Measurements from ENCODE around the gene LIMS1. TPM values are rescaled to one million over a fixed set of nuclear protein-coding genes. Genes with fewer than 3 reads are reported as not detected.

LIMS1 gene
- polyA plus RNA-seq, 1 donor (not counting 4 experiments of a cell fraction or from before 2014, with no cell fraction given), result 62.5 TPM

GRCh38 chr2:108604196-108604595 lies 69.9 kb downstream of the LIMS1 start:
- Histone ChIP-seq H3K4me1 (ENCODE audit: control insufficient read depth, extremely low read depth, insufficient read depth, low read length) (peaks cover 11% of the 10 kb centered on the region), H3K9ac (ENCODE audit: control insufficient read depth, extremely low read depth, insufficient read depth, low read length) (no peak overlapping the region), H3K4me2 (ENCODE audit: control insufficient read depth, extremely low read depth, insufficient read depth, low read depth, low read length) (no peak overlapping the region), H3K9me1 (ENCODE audit: control insufficient read depth, extremely low read depth, insufficient read depth, low read length) (peaks cover 3% of the 10 kb centered on the region), H3K27me3 (ENCODE audit: control insufficient read depth, extremely low read depth, insufficient read depth, low read length) (no peaks in the 10 kb centered on the region), H2AFZ (ENCODE audit: control insufficient read depth, low read length) (no peak overlapping the region), H3K36me3 (ENCODE audit: control insufficient read depth in 2 of 2, extremely low read depth in 1 of 2, insufficient read depth in 2 of 2, low read length in 2 of 2) (no peaks in the 10 kb centered on the region), H3K4me3 (ENCODE audit: control insufficient read depth in 2 of 3, extremely low read depth in 1 of 3, insufficient read depth in 2 of 3, low read depth in 1 of 3, low read length in 3 of 3) (no peak overlapping the region), H3K79me2 (ENCODE audit: control insufficient read depth, insufficient read depth, low read length) (peaks cover 69% of the 10 kb centered on the region), H4K20me1 (ENCODE audit: control insufficient read depth, extremely low read depth, insufficient read depth, low read length) (no peaks in the 10 kb centered on the region), H3K9me3 (ENCODE audit: control insufficient read depth, low read depth, low read length) (no peaks in the 10 kb centered on the region), H3K27ac (ENCODE audit: control insufficient read depth, insufficient read depth, low read length) (no peak overlapping the region)
- TF ChIP-seq EZH2 (IDR thresholded peaks at IDR 0.05; ENCODE audit: low read length) (no peak), CTCF (optimal IDR thresholded peaks at IDR 0.05 in 1 of 3, IDR thresholded peaks at IDR 0.05 in 1 of 3, conservative IDR thresholded peaks at IDR 0.05 in 1 of 3; ENCODE audit: extremely low read depth in 1 of 3, insufficient read depth in 2 of 3, low read length in 3 of 3) (no peak)
- no peak for DNase-seq (ENCODE audit: low read depth, low spot score)
- FAIRE-seq, result no peak
- dilution Hi-C loops (cut with MboI; ENCODE audit: extremely low pct_ligation_motif_present, low sequenced_read_pairs), result no loop called here

GRCh38 chr2:108605947-108606346 lies 71.7 kb downstream of the LIMS1 start:
- H3K4me1 ChIP-seq (ENCODE audit: control insufficient read depth, extremely low read depth, insufficient read depth, low read length), result peaks cover 11% of the 10 kb centered on the region
- H3K9me3 ChIP-seq (ENCODE audit: control insufficient read depth, low read depth, low read length), result no peaks in the 10 kb centered on the region
- TF ChIP-seq CTCF (optimal IDR thresholded peaks at IDR 0.05 in 1 of 3, IDR thresholded peaks at IDR 0.05 in 1 of 3, conservative IDR thresholded peaks at IDR 0.05 in 1 of 3; ENCODE audit: extremely low read depth in 1 of 3, insufficient read depth in 2 of 3, low read length in 3 of 3) (no peak), EZH2 (IDR thresholded peaks at IDR 0.05; ENCODE audit: low read length) (no peak)
- H3K79me2 ChIP-seq (ENCODE audit: control insufficient read depth, insufficient read depth, low read length), result peaks cover 69% of the 10 kb centered on the region
- H3K4me2 ChIP-seq (ENCODE audit: control insufficient read depth, extremely low read depth, insufficient read depth, low read depth, low read length), result no peak overlapping the region
- FAIRE-seq (no peak), DNase-seq (ENCODE audit: low read depth, low spot score) (no peak)
- H3K4me3 ChIP-seq (ENCODE audit: control insufficient read depth in 2 of 3, extremely low read depth in 1 of 3, insufficient read depth in 2 of 3, low read depth in 1 of 3, low read length in 3 of 3), result no peak overlapping the region
- no peaks in the 10 kb centered on the region for H3K27me3 ChIP-seq (ENCODE audit: control insufficient read depth, extremely low read depth, insufficient read depth, low read length)
- no peak overlapping the region for H2AFZ ChIP-seq (ENCODE audit: control insufficient read depth, low read length)
- H3K9ac ChIP-seq (ENCODE audit: control insufficient read depth, extremely low read depth, insufficient read depth, low read length), result no peak overlapping the region
- dilution Hi-C loops (cut with MboI; ENCODE audit: extremely low pct_ligation_motif_present, low sequenced_read_pairs), result no loop called here
- peaks cover 3% of the 10 kb centered on the region for H3K9me1 ChIP-seq (ENCODE audit: control insufficient read depth, extremely low read depth, insufficient read depth, low read length)
- no peaks in the 10 kb centered on the region for H4K20me1 ChIP-seq (ENCODE audit: control insufficient read depth, extremely low read depth, insufficient read depth, low read length)
- H3K36me3 ChIP-seq (ENCODE audit: control insufficient read depth in 2 of 2, extremely low read depth in 1 of 2, insufficient read depth in 2 of 2, low read length in 2 of 2), result no peaks in the 10 kb centered on the region
- no peak overlapping the region for H3K27ac ChIP-seq (ENCODE audit: control insufficient read depth, insufficient read depth, low read length)
